IMR-90 (cell line): ENCODE measurements around the gene AGXT. TPM values are rescaled to one million over a fixed set of nuclear protein-coding genes. Genes with fewer than 3 reads are reported as not detected.
A peak's percentile ranks its signal among the peaks of the same experiment; 100 is the strongest.

Experiments
- ATAC-seq: fragments of 200-7000 bp; cut with Tn5 transposase; 2 replicates; pipeline ENCODE4 v1.9.1; 2020; ENCODE audit warnings: low read depth, mild to moderate bottlenecking, moderate library complexity
- BruUV-seq: library from RNA; stranded (reverse); fragments of 400-500 nt; replicated peaks from 2 replicates; lab custom pipeline; 2021; lab: Mats Ljungman, UMichigan
- CTCF ChIA-PET: fragments of 300-600 bp; formaldehyde crosslinking; extraction: SDS; loops from one replicate; lab custom pipeline; 2021; ENCODE audit warnings: antibody characterized with exemption; lab: Yijun Ruan, JAX
- POLR2A ChIA-PET: fragments of 300-600 bp; sonication (Branson Sonifier 250); formaldehyde crosslinking; loops from one replicate; lab custom pipeline; 2022; ENCODE audit warnings: antibody characterized with exemption; ENCODE audit not compliant: unreplicated experiment; lab: Charles Lee
- DNase-seq: peaks from one replicate; pipeline ENCODE4 v3.0.0; 2013
- H2AFZ ChIP-seq: replicated peaks from 2 replicates; pipeline ENCODE3; 2013; ENCODE audit warnings: low read length, mild to moderate bottlenecking; ENCODE audit not compliant: poor library complexity
- H2AK5ac ChIP-seq: 2 replicates; pipeline ENCODE4 v1.6.1; 2013; ENCODE audit warnings: low read depth, low read length, inconsistent platforms
- H2AK9ac ChIP-seq: replicated peaks from 2 replicates; pipeline ENCODE3; 2013; ENCODE audit warnings: mild to moderate bottlenecking, low read depth, low read length, moderate library complexity; ENCODE audit not compliant: poor library complexity
- H2BK120ac ChIP-seq: 2 replicates; pipeline ENCODE4 v1.6.1; 2013; ENCODE audit warnings: low read depth, low read length, inconsistent platforms
- H2BK15ac ChIP-seq: 3 replicates; pipeline ENCODE4 v1.6.1; 2013; ENCODE audit warnings: low read depth, low read length, inconsistent platforms
- H2BK20ac ChIP-seq: 2 replicates; pipeline ENCODE4 v1.6.1; 2013; ENCODE audit warnings: low read depth, mild to moderate bottlenecking, inconsistent platforms, low read length, moderate library complexity
- H2BK5ac ChIP-seq: 2 replicates; pipeline ENCODE4 v1.6.1; 2013; ENCODE audit warnings: mild to moderate bottlenecking, low read depth, low read length, inconsistent platforms; ENCODE audit not compliant: poor library complexity, severe bottlenecking
- H3K14ac ChIP-seq: replicated peaks from 2 replicates; pipeline ENCODE4 v1.6.1; 2013; ENCODE audit warnings: low read depth, low read length, inconsistent platforms
- H3K18ac ChIP-seq: 2 replicates; pipeline ENCODE4 v1.6.1; 2013; ENCODE audit warnings: low read depth, low read length, control low read depth
- H3K23ac ChIP-seq: 2 replicates; pipeline ENCODE4 v1.6.1; 2013; ENCODE audit warnings: low read depth, low read length, inconsistent platforms
- H3K27ac ChIP-seq: 2 replicates; pipeline ENCODE4 v1.5.1; 2013; ENCODE audit warnings: mild to moderate bottlenecking, control low read depth, low read length; ENCODE audit not compliant: insufficient read depth
- H3K27me3 ChIP-seq: 2 replicates; pipeline ENCODE4 v1.6.1; 2013; ENCODE audit warnings: low read length; ENCODE audit not compliant: control insufficient read depth, insufficient read depth
- H3K36me3 ChIP-seq: 2 replicates; pipeline ENCODE4 v1.6.1; 2013; ENCODE audit warnings: low read length, mixed read lengths; ENCODE audit not compliant: control insufficient read depth, insufficient read depth
- H3K4ac ChIP-seq: 2 replicates; pipeline ENCODE4 v1.6.1; 2013; ENCODE audit warnings: low read depth, low read length, inconsistent platforms
- H3K4me1 ChIP-seq: 2 replicates; pipeline ENCODE4 v1.6.1; 2013; ENCODE audit warnings: low read length, mixed read lengths; ENCODE audit not compliant: control insufficient read depth, insufficient read depth
- H3K4me2 ChIP-seq: 2 replicates; pipeline ENCODE4 v1.6.1; 2013; ENCODE audit warnings: low read depth, mild to moderate bottlenecking, control low read depth, low read length, moderate library complexity
- H3K4me3 ChIP-seq: 2 replicates; pipeline ENCODE4 v1.5.1; 2013; ENCODE audit warnings: low read depth, mild to moderate bottlenecking, control low read depth, low read length, moderate library complexity; ENCODE audit not compliant: insufficient read depth
- H3K56ac ChIP-seq: 2 replicates; pipeline ENCODE4 v1.6.1; 2013; ENCODE audit warnings: low read length, inconsistent platforms; ENCODE audit not compliant: insufficient read depth; ENCODE audit errors: extremely low read depth
- H3K79me1 ChIP-seq, 2 experiments: 2 replicates each; pipeline ENCODE4 v1.6.1; 2013; ENCODE audit warnings: low read length in 2 of 2, inconsistent platforms in 1 of 2, low read depth in 1 of 2
- H3K9ac ChIP-seq: 2 replicates; pipeline ENCODE4 v1.6.1; 2013; ENCODE audit warnings: low read depth, low read length, control low read depth
- H3K9me1 ChIP-seq: 2 replicates; pipeline ENCODE4 v1.6.1; 2013; ENCODE audit warnings: low read length, inconsistent platforms; ENCODE audit not compliant: insufficient read depth
- H3K9me3 ChIP-seq: 2 replicates; pipeline ENCODE4 v1.6.1; 2013; ENCODE audit warnings: low read length; ENCODE audit not compliant: control insufficient read depth, insufficient read depth
- H4K20me1 ChIP-seq: 2 replicates; pipeline ENCODE4 v1.6.1; 2013; ENCODE audit warnings: low read length, inconsistent platforms; ENCODE audit not compliant: insufficient read depth
- H4K5ac ChIP-seq: 2 replicates; pipeline ENCODE4 v1.6.1; 2013; ENCODE audit warnings: mild to moderate bottlenecking, low read depth, low read length, control low read depth
- H4K8ac ChIP-seq, 2 experiments: 2 replicates each; pipeline ENCODE4 v1.6.1; 2013; ENCODE audit warnings: low read depth in 2 of 2, low read length in 2 of 2, control low read depth in 1 of 2, inconsistent platforms in 1 of 2
- H4K91ac ChIP-seq: 2 replicates; pipeline ENCODE4 v1.6.1; 2013; ENCODE audit warnings: low read depth, low read length, inconsistent platforms; ENCODE audit not compliant: insufficient read depth
- CEBPB ChIP-seq: IDR thresholded peaks from 2 replicates; pipeline ENCODE4 v1.6.1; 2012; ENCODE audit warnings: low read depth, low read length, improper control_type of control experiment
- CHD1 ChIP-seq: IDR thresholded peaks from 2 replicates; pipeline ENCODE4 v1.6.1; 2012; ENCODE audit warnings: low read depth, low read length, improper control_type of control experiment
- CTCF ChIP-seq: conservative IDR thresholded peaks from 2 replicates; pipeline ENCODE4 v1.5.1; 2012; ENCODE audit warnings: mild to moderate bottlenecking, low read depth, low read length, improper control_type of control experiment
- ELK1 ChIP-seq: fragments of 150-350 bp; IDR thresholded peaks from 2 replicates; pipeline ENCODE4 v1.6.1; 2016; ENCODE audit warnings: low read depth, mild to moderate bottlenecking, low read length, moderate library complexity, borderline replicate concordance
- FOS ChIP-seq: fragments of 150-350 bp; IDR thresholded peaks from 2 replicates; pipeline ENCODE4 v1.6.1; 2016; ENCODE audit warnings: low read depth, low read length
- MAFK ChIP-seq: IDR thresholded peaks from 2 replicates; pipeline ENCODE4 v1.6.1; 2012; ENCODE audit warnings: low read depth, low read length, improper control_type of control experiment
- MAZ ChIP-seq: IDR thresholded peaks from 2 replicates; pipeline ENCODE4 v1.6.1; 2012; ENCODE audit warnings: low read depth, mild to moderate bottlenecking, low read length, improper control_type of control experiment, moderate library complexity, borderline replicate concordance
- MXI1 ChIP-seq: IDR thresholded peaks from 2 replicates; pipeline ENCODE4 v1.6.1; 2012; ENCODE audit warnings: low read depth, mild to moderate bottlenecking, low read length, moderate library complexity, borderline replicate concordance
- NFE2L2 ChIP-seq: fragments of 150-350 bp; IDR thresholded peaks from 2 replicates; pipeline ENCODE4 v1.6.1; 2016; ENCODE audit warnings: low read depth, mild to moderate bottlenecking, low read length
- POLR2A ChIP-seq: IDR thresholded peaks from 2 replicates; pipeline ENCODE4 v1.6.1; 2012; ENCODE audit warnings: mild to moderate bottlenecking, low read depth, low read length
- RAD21 ChIP-seq: IDR thresholded peaks from 2 replicates; pipeline ENCODE4 v1.6.1; 2012; ENCODE audit warnings: low read length, improper control_type of control experiment
- RCOR1 ChIP-seq: IDR thresholded peaks from 2 replicates; pipeline ENCODE4 v1.6.1; 2012; ENCODE audit warnings: mild to moderate bottlenecking, low read length, improper control_type of control experiment; ENCODE audit not compliant: insufficient replicate concordance
- RFX5 ChIP-seq: IDR thresholded peaks from 2 replicates; pipeline ENCODE4 v1.8.0; 2012; ENCODE audit warnings: low read depth, mild to moderate bottlenecking, low read length, moderate library complexity
- SMC3 ChIP-seq: fragments of 150-350 bp; IDR thresholded peaks from 2 replicates; pipeline ENCODE4 v1.6.1; 2016; ENCODE audit warnings: low read depth, mild to moderate bottlenecking, antibody characterized with exemption, low read length, moderate library complexity
- USF2 ChIP-seq: fragments of 150-350 bp; IDR thresholded peaks from 2 replicates; pipeline ENCODE4 v1.6.1; 2017; ENCODE audit warnings: mild to moderate bottlenecking, antibody characterized with exemption, low read length, low read depth
- WGBS, 2 experiments: methylation state at CpG; one replicate each; pipeline versions ENCODE4 v1.1.5 to v1.1.7; 2013; ENCODE audit warnings: missing lambda C conversion rate in 2 of 2; ENCODE audit not compliant: insufficient read length in 1 of 2; ENCODE audit errors: extremely low coverage in 2 of 2; 5-methylcytosine and 5-hydroxymethylcytosine counted together
- dilution Hi-C: fragments of 300-500 bp; cut with HindIII; formaldehyde crosslinking; loops from one replicate; pipeline ENCODE4 v1.14.3; 2018; ENCODE audit warnings: low sequenced_read_pairs; ENCODE audit not compliant: unreplicated experiment
- in situ Hi-C: fragments of 300-500 bp; cut with MboI; formaldehyde crosslinking; loops from 3 replicates; pipeline ENCODE4 v1.14.3; 2019; ENCODE audit warnings: low sequenced_read_pairs, inconsistent platforms, mixed read lengths
- intact Hi-C: fragments of 100-400 bp; cut with micrococcal nuclease; formaldehyde crosslinking; loops from 2 replicates; pipeline ENCODE4 v1.10.0; 2022
- polyA plus RNA-seq, 3 experiments: library from polyadenylated mRNA; depleted of rRNA; stranded (reverse); fragments of >200 nt; gene quantifications; 2 replicates each; pipeline ENCODE4 v1.2.3, GENCODE V29; 2012; ENCODE audit warnings: low replicate concordance in 1 of 3
- total RNA-seq: library from RNA; depleted of rRNA; stranded (reverse); fragments of >200 nt; gene quantifications from 2 replicates; pipeline ENCODE4 v1.2.3, GENCODE V29; 2012

The AGXT gene
- total and polyA plus RNA-seq, 2 of the 4 experiments (the other 2 are of a cell fraction) = not detected

GRCh38 chr2:240909216-240909974 is 40.8 kb downstream of the AGXT start:
- H3K9me1 ChIP-seq = no peaks in the 10 kb centered on the region; the same call in 1 of the 2 replicates
- no peak overlapping the region for H3K27ac ChIP-seq
- H4K20me1 ChIP-seq = no peaks in the 10 kb centered on the region
- no peak overlapping the region for H2BK5ac ChIP-seq
- H3K9me3 ChIP-seq = no peaks in the 10 kb centered on the region
- intact Hi-C loops = no loop called here
- no peak overlapping the region for H3K18ac ChIP-seq
- ATAC-seq = no peak
- peaks cover 16% of the 10 kb centered on the region for H3K4me1 ChIP-seq
- no peak overlapping the region for H4K5ac ChIP-seq
- in situ Hi-C loops = no loop called here
- H4K91ac ChIP-seq = no peak overlapping the region
- no peaks in the 10 kb centered on the region for H3K36me3 ChIP-seq
- no peak overlapping the region for H3K4ac ChIP-seq
- no peak overlapping the region for H2BK120ac ChIP-seq
- no peaks in the 10 kb centered on the region for H3K79me1 ChIP-seq
- no peak overlapping the region for H3K9ac ChIP-seq
- no peak overlapping the region for H2BK15ac ChIP-seq
- CTCF ChIA-PET = no interaction called here
- H2BK20ac ChIP-seq = no peak overlapping the region
- POLR2A ChIA-PET = interaction anchor here (0.6 kb wide), 1 partner anchor 16 kb away, joined by 3 read pairs; no protein-coding TSS in a partner anchor
- no TSS peak for BruUV-seq
- peaks cover 6% of the 10 kb centered on the region; the same call in 1 of the 2 replicates for H3K27me3 ChIP-seq
- H3K23ac ChIP-seq = no peak overlapping the region
- no peak overlapping the region for H3K14ac ChIP-seq
- no peak overlapping the region for H3K4me3 ChIP-seq
- no peak for DNase-seq
- no peak overlapping the region for H2AK9ac ChIP-seq
- dilution Hi-C loops = no loop called here
- WGBS, 2 experiments = 62% methylated on average over 3 of the region's 17 CpGs; no CpG with 5 or more reads in 1 of the 2 experiments
- no peak overlapping the region for H3K56ac ChIP-seq
- no peak overlapping the region for H4K8ac ChIP-seq
- H3K4me2 ChIP-seq = no peak overlapping the region
- peak overlapping the region; percentile 2 for H2AFZ ChIP-seq
- H2AK5ac ChIP-seq = no peak overlapping the region
- TF ChIP-seq RCOR1 (no peak), CHD1 (no peak), MXI1 (no peak), POLR2A (no peak), ELK1 (no peak), FOS (no peak), RAD21 (no peak), NFE2L2 (no peak), SMC3 (no peak), CEBPB (no peak), CTCF (no peak), USF2 (no peak), MAFK (no peak), MAZ (no peak), RFX5 (no peak)
